Keratinocyte (primary cell): Measurements from ENCODE around the gene C1GALT1C1L.
"Not testable (repeated sequence)": the region's sequence is repeated elsewhere in the genome, so short reads cannot be mapped to it uniquely, and the experiment has no call there.

Source experiments
- CTCF ChIP-seq, 3 experiments: IDR thresholded peaks in 1 of 3; conservative IDR thresholded peaks in 1 of 3; optimal IDR thresholded peaks in 1 of 3; 2 replicates in 2 of 3; 3 replicates in 1 of 3; pipeline versions ENCODE3 to v1.5.1; 2011; ENCODE audit warnings: low read length in 3 of 3, mild to moderate bottlenecking in 3 of 3, moderate library complexity in 2 of 3, control low read depth in 1 of 3, inconsistent platforms in 1 of 3; ENCODE audit not compliant: insufficient read depth in 2 of 3; ENCODE audit errors: extremely low read depth in 1 of 3
- EZH2 ChIP-seq: IDR thresholded peaks from one replicate; pipeline ENCODE4 v1.6.1; 2012; ENCODE audit warnings: inconsistent platforms, mild to moderate bottlenecking, low read length, moderate library complexity

GRCh38 chr2:43636153-43636552, 40.1 kb downstream of the C1GALT1C1L start:
- TF ChIP-seq CTCF (optimal IDR thresholded peaks at IDR 0.05 in 1 of 3, IDR thresholded peaks at IDR 0.05 in 1 of 3, conservative IDR thresholded peaks at IDR 0.05 in 1 of 3; ENCODE audit: extremely low read depth in 1 of 3, insufficient read depth in 2 of 3, low read length in 3 of 3); EZH2: not testable (repeated sequence)
